Stimulated activated naive CD4-positive, alpha-beta T cell (primary cell): Measurements from ENCODE around the gene DBF4B.
A peak's percentile ranks its signal among the peaks of the same experiment; 100 is the strongest.
"Not testable (repeated sequence)": the region's sequence is repeated elsewhere in the genome, so short reads cannot be mapped to it uniquely, and the experiment has no call there.

Experiments
- DNase-seq, 6 experiments: peaks; one replicate each; lab custom pipeline; 2025; lab: John Stamatoyannopoulos, UW

DBF4B gene

GRCh38 chr17:44708401-44709263 lies at the start of gene DBF4B:
Gene DBF4B, plus strand, starts transcription at chr17:44708665. Its CDS starts 156 bp downstream, at chr17:44708821.
- peak; percentile 70 to 90 (median 80) for DNase-seq

- DNase-seq, result no peak
Observed at GRCh38 chr17:44661835-44662234, 46.6 kb upstream of the DBF4B start.

GRCh38 chr17:44663095-44663494 lies 45.4 kb upstream of the DBF4B start:
- no peak for DNase-seq

GRCh38 chr17:44664867-44665266 lies 43.6 kb upstream of the DBF4B start:
- no peak for DNase-seq

- DNase-seq, result no peak
Observed at GRCh38 chr17:44666006-44666405, 42.5 kb upstream of the DBF4B start.

- DNase-seq, result no peak
Observed at GRCh38 chr17:44672479-44673093, 35.9 kb upstream of the DBF4B start.

- no peak for DNase-seq
Observed at GRCh38 chr17:44673893-44674292, 34.6 kb upstream of the DBF4B start.

GRCh38 chr17:44677136-44677535 lies 31.3 kb upstream of the DBF4B start:
- DNase-seq, result no peak

- not testable (repeated sequence) for DNase-seq
Observed at GRCh38 chr17:44683303-44683702, 25.2 kb upstream of the DBF4B start.

- no peak for DNase-seq
Observed at GRCh38 chr17:44687756-44688155, 20.7 kb upstream of the DBF4B start.

GRCh38 chr17:44688200-44688599 lies 20.3 kb upstream of the DBF4B start:
- DNase-seq, result no peak

GRCh38 chr17:44688675-44689476 lies 19.6 kb upstream of the DBF4B start:
- no peak for DNase-seq

- DNase-seq, result peak; percentile 83 to 92 (median 88)
Observed at GRCh38 chr17:44689477-44690217, 18.8 kb upstream of the DBF4B start, which contains the start of gene CCDC43. Gene CCDC43, minus strand, starts transcription at chr17:44689776. Its CDS starts 23 bp downstream, at chr17:44689753.

- peak in 1 of 6 experiments; percentile 6 for DNase-seq
Observed at GRCh38 chr17:44690746-44691306, 17.6 kb upstream of the DBF4B start.

GRCh38 chr17:44693609-44694008 lies 14.9 kb upstream of the DBF4B start:
- DNase-seq, result no peak

- DNase-seq, result not testable (repeated sequence)
Observed at GRCh38 chr17:44700288-44700687, 8.2 kb upstream of the DBF4B start.

- no peak for DNase-seq
Observed at GRCh38 chr17:44707755-44708400, 587 bp upstream of the DBF4B start.

GRCh38 chr17:44719444-44719843 lies 11.0 kb downstream of the DBF4B start:
- no peak for DNase-seq

- DNase-seq, result no peak
Observed at GRCh38 chr17:44722254-44722653, 13.8 kb downstream of the DBF4B start.

GRCh38 chr17:44726121-44726520 lies 17.7 kb downstream of the DBF4B start:
- DNase-seq, result not testable (repeated sequence)

GRCh38 chr17:44733753-44734152 lies 25.3 kb downstream of the DBF4B start:
- no peak for DNase-seq
